HG03520 (cell line): Measurements from ENCODE around the gene SPATA24.
"Not testable (repeated sequence)": the region's sequence is repeated elsewhere in the genome, so short reads cannot be mapped to it uniquely, and the experiment has no call there.

Source experiments
- ATAC-seq: cut with Tn5 transposase; IDR thresholded peaks from one replicate; pipeline ENCODE4 v1.9.1; 2021; ENCODE audit warnings: mild to moderate bottlenecking, moderate library complexity; ENCODE audit not compliant: unreplicated experiment

The SPATA24 gene

DNA sequence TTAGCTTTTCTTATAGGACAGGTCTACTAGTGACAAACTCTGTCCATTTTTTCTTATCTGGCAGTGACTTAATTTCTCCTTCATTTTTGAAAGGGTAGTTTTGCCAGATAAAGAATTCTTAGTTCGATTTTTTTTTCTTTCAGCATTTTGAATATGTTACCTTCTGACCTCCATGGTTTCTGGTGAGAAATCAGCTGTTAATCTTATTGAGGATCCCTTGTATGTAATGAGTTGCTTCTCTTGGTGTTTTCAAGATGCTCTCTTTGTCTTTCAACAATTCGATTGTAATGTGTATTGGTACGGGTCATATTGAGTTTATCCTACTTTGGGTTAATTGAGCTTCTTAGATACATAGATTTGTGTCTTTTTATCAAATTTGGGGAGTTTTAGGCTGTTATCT lies 49.7 kb downstream of the SPATA24 start:
- no peak for ATAC-seq

- not testable (repeated sequence) for ATAC-seq
These were observed 56.0 kb downstream of the SPATA24 start for GRCh38 chr5:139347863-139348262.
